Activated naive CD4-positive, alpha-beta T cell treated with anti-CD3 and anti-CD28 coated beads, Interleukin-2, amount 10 ng/mL, durations not matched to agents 7 days and 5 days (primary cell): ENCODE measurements around the gene PTPRN.
"Not testable (repeated sequence)": the region's sequence is repeated elsewhere in the genome, so short reads cannot be mapped to it uniquely, and the experiment has no call there.

Experiments
- CTCF ChIA-PET: fragments of 350-600 bp; sonication (Branson Sonifier 250); formaldehyde crosslinking; loops from one replicate; lab custom pipeline; 2021; ENCODE audit warnings: antibody characterized with exemption; lab: Charles Lee
- DNase-seq: peaks from one replicate; pipeline ENCODE4 v3.0.0-alpha.2; 2020
- H3K27ac Mint-ChIP-seq: one replicate; pipeline ENCODE4 v1.8.0; 2021; ENCODE audit warnings: mild to moderate bottlenecking, moderate library complexity, mixed read lengths
- H3K27me3 Mint-ChIP-seq: one replicate; pipeline ENCODE4 v1.8.0; 2021; ENCODE audit warnings: mild to moderate bottlenecking, mixed read lengths
- H3K36me3 Mint-ChIP-seq: one replicate; pipeline ENCODE4 v1.8.0; 2021; ENCODE audit warnings: mixed read lengths
- H3K4me1 Mint-ChIP-seq: one replicate; pipeline ENCODE4 v1.8.0; 2021; ENCODE audit warnings: mixed read lengths
- H3K4me3 Mint-ChIP-seq: one replicate; pipeline ENCODE4 v1.8.0; 2021; ENCODE audit warnings: mild to moderate bottlenecking, moderate library complexity, mixed read lengths
- H3K9me3 Mint-ChIP-seq: one replicate; pipeline ENCODE4 v1.8.0; 2021; ENCODE audit warnings: mixed read lengths

PTPRN gene

DNA sequence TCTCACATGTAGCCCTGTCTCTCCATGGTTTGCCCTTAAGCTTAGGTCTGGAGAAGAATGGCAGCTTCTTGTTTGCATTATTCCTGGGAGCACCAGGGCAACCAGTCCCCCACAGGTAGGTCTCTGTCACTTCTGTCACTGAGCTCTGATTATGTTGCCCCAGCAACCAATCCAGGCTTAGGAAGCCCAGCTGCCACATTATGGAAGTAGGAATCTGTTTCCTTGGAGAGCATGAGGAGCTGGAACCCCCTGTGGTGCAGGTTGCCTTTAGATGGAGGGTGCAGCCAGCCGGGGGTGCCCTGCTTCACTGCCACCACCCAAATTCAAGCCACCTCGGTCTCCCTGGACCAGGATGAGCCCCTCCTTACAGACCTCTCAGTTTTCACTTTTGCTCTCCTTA is 18.5 kb upstream of the PTPRN start:
- Mint-ChIP-seq H3K36me3 (no peaks in the 10 kb centered on the region), H3K27me3 (peaks cover 76% of the 10 kb centered on the region), H3K4me3 (no peak overlapping the region), H3K27ac (no peak overlapping the region), H3K9me3 (no peaks in the 10 kb centered on the region), H3K4me1 (no peaks in the 10 kb centered on the region)
- DNase-seq = no peak
- CTCF ChIA-PET = interaction anchor here (0.8 to 1.0 kb wide), 2 partner anchors 24 to 32 kb away, joined by 3 read pairs; no protein-coding TSS in a partner anchor

DNA sequence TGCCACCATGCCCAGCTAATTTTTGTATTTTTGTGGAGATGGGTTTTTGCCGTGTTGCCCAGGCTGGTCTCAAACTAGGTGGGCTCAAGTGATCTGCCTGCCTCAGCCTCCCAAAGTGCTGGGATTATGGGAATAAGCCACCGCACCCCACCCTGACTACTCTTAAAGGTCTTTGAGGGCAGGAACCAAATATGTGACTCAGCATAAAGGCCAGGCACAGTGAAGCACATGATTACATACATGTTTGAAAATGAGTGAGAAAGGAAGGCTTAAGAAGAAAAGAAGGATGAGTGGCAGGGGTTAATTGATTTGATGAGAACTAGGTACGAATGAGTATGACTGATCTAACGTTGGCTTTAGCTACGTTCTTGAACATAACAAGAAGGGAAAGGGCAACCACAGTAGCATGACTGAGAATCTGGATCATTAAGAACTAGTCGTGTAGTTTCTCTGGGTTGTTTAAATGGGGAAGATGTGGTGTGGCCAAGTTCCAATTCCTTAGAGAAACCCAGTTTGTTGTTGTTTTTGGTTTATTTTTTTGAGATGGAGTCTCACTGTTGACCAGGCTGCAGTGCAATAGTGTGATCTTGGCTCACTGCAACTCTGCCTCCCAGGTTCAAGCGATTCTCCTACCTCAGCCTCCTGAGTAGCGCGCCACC is 16.6 kb upstream of the PTPRN start:
- Mint-ChIP-seq H3K27me3 (peaks cover 70% of the 10 kb centered on the region), H3K4me1 (peaks cover 5% of the 10 kb centered on the region), H3K9me3 (no peaks in the 10 kb centered on the region), H3K4me3 (no peak overlapping the region), H3K27ac (no peak overlapping the region), H3K36me3 (no peaks in the 10 kb centered on the region)
- DNase-seq = no peak
- CTCF ChIA-PET = no interaction called here

DNA sequence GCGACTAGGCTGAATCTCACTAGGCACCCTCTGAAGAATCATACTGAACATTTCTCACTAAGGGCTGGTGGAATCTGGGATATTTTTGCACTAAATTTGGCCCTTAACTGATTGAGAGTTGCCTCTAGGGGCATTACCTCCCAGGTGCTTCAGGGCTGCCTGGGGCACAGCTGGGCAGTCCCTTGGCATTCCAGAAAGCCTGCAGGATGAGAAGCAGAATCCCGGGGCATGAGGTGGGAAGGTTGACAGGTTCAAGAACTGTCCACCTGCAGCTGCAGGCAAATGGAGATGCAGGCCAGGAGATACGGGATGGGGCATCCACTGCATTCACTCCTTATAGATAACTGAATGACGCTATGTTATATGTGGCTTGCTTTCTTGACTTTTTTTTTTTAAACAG is 15.9 kb upstream of the PTPRN start:
- no peak overlapping the region for H3K27ac Mint-ChIP-seq
- no peaks in the 10 kb centered on the region for H3K36me3 Mint-ChIP-seq
- peaks cover 64% of the 10 kb centered on the region for H3K27me3 Mint-ChIP-seq
- CTCF ChIA-PET = interaction anchor here (0.6 kb wide), 1 partner anchor 31 kb away, joined by 3 read pairs; no protein-coding TSS in a partner anchor
- peaks cover 7% of the 10 kb centered on the region for H3K4me1 Mint-ChIP-seq
- DNase-seq = no peak
- no peak overlapping the region for H3K4me3 Mint-ChIP-seq
- H3K9me3 Mint-ChIP-seq = no peaks in the 10 kb centered on the region

DNA sequence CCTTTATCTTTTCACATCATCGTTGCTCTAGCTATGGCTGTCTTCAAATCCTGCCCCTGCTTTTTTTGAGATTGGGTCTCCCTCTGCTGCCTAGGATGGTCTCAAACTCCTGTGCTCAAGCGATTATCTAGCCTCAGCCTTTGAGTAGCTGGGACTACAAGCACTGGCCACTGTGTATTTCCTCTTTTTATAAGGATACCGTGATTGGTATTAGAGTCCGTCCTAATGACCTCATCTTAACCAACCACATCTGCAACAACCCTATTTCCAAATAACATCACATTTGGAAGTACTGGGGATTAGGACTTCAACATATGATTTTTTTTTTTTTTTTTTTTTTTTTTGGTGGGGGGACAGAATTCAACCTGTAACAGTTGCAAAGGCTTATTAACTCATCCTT is 14.2 kb upstream of the PTPRN start:
- CTCF ChIA-PET = no interaction called here
- DNase-seq = no peak
- Mint-ChIP-seq H3K27ac (no peak overlapping the region), H3K4me3 (no peak overlapping the region), H3K36me3 (no peaks in the 10 kb centered on the region), H3K9me3 (no peaks in the 10 kb centered on the region), H3K4me1 (peaks cover 7% of the 10 kb centered on the region), H3K27me3 (peaks cover 57% of the 10 kb centered on the region)

DNA sequence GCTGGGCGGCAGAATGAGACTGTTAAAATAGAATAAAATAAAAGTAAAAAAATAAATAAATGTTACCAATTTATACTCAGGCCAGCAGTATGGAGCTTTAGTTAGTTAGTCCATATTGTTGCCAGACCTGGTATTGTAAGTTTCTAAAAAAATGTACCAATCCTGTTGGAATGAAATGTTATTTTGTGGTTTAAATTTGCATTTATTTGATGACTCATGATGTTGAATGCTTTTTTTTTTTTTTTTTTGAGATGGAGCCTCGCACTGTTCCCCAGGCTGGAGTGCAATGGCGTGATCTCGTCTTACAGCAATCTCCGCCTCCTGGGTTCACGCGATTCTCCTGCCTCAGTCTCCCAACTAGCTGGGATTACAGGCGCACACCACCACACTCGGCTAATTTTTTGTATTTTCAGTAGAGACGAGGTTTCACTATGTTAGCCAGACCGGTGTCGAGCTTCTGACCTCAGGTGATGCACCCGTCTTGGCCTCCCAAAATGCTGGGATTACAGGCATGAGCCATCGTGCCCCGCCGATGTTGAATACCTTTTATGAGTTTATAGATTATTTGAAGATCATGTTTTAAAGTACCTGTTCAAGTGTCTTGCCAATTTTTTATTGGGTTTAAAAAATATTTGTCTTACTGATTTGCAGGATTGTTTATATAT is 5.7 kb upstream of the PTPRN start:
- Mint-ChIP-seq H3K27ac (no peak overlapping the region), H3K36me3 (no peaks in the 10 kb centered on the region), H3K9me3 (no peaks in the 10 kb centered on the region), H3K4me1 (no peaks in the 10 kb centered on the region), H3K27me3 (peaks cover 9% of the 10 kb centered on the region), H3K4me3 (no peak overlapping the region)
- CTCF ChIA-PET = no interaction called here
- no peak for DNase-seq

DNA sequence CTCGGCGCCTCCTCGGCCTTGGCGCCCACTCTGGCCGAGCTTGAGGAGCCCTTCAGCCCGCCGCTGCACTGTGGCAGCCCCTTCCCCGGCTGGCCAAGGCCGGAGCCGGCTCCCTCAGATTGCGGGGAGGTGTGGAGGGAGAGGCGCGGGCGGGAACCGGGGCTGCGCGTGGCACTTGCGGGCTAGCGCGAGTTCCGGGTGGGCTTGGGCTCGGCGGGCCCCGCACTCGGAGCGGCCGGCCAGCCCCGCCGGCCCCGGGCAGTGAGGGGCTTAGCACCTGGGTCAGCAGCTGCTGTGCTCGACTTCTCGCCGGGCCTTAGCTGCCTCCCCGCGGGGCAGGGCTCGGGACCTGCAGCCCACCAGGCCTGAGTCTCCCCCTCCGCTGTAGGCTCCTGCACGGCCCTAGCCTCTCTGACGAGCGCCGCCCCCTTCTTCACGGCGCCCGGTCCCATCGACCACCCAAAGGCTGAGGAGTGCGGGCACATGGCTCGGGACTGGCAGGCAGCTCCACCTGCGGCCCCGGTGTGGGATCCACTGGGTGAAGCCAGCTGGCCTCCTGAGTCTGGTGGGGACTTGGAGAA is 3.6 kb upstream of the PTPRN start:
- H3K27ac Mint-ChIP-seq, H3K4me3 Mint-ChIP-seq, H3K36me3 Mint-ChIP-seq, DNase-seq, H3K4me1 Mint-ChIP-seq, H3K9me3 Mint-ChIP-seq: not testable (repeated sequence)
- H3K27me3 Mint-ChIP-seq = peaks cover 28% of the 10 kb centered on the region
- CTCF ChIA-PET = interaction anchor here (1.6 kb wide), 1 partner anchor 13 kb away, joined by 3 read pairs; no protein-coding TSS in a partner anchor

DNA sequence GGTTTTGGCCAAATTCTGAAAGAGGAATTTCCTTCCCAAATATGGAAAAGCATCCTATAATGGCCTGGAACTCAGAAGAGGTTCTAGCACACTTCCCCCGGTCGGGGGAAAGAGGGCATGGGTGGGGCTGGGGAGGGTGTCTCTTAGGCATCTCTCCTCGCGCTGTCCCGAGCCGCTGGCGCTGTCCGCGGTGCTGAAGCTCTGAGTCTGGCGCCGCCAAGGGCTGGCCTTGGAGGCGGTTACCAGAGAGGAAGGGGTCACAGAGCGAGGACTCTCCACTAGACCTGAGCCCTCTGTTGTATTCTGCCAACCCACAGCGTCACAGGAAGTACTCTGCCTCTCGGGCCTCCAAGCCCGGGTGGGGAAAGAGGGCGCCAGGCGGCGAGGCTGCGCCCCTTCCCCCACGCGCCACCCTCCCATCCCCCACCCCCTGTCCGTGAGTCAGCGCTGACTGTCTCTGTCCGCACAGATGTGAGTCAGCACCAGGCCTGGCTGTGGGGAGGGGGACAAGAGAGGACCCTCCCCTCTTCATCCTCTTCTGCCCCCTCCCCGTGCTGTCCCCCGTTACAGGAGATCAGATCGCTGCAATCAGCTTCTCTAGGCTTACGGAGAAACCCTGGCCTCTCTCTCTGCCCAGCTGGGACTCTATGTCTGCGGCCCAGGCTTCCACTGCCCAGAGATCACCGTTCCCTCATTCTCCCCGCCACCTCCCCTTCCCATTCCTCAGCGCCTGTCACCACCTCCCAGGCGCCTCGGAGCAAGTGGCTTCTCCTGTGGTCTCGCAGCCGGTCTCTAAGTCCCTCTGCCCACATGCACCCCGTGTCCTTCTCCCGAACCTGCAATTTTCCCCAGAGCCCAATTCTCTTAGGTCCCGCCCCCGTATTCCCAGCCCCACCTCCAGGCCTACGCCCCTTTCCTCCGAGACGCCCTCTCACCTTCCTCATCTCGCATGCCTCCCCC is 779 bp downstream of the PTPRN start:
- H3K36me3 Mint-ChIP-seq = no peaks in the 10 kb centered on the region
- peak; percentile 85 for DNase-seq
- CTCF ChIA-PET = no interaction called here
- no peaks in the 10 kb centered on the region for H3K4me1 Mint-ChIP-seq
- no peak overlapping the region for H3K4me3 Mint-ChIP-seq
- H3K9me3 Mint-ChIP-seq = no peaks in the 10 kb centered on the region
- H3K27me3 Mint-ChIP-seq = peaks cover 43% of the 10 kb centered on the region
- H3K27ac Mint-ChIP-seq = no peak overlapping the region

DNA sequence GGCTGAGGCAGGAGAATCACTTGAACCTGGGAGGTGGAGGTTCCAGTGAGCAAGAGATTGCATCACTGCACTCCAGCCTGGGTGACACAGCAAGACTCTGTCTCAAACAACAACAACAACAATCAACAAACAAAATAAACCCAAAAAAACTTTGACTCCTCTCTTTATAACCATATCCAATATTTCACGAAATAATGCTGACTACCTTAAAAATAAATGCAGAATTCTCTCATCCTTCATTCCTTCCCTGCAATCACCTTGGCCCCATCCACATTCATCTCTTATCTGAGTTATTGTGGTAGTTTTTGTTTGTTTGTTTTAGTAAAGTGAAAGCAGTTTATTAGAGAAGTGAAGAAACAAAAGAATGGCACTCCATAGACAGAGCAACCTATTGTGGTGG is 3.2 kb downstream of the PTPRN start:
- no peak for DNase-seq
- H3K4me1 Mint-ChIP-seq = no peaks in the 10 kb centered on the region
- no peak overlapping the region for H3K27ac Mint-ChIP-seq
- H3K27me3 Mint-ChIP-seq = peaks cover 66% of the 10 kb centered on the region
- no peaks in the 10 kb centered on the region for H3K9me3 Mint-ChIP-seq
- H3K4me3 Mint-ChIP-seq = no peak overlapping the region
- H3K36me3 Mint-ChIP-seq = no peaks in the 10 kb centered on the region
- CTCF ChIA-PET = interaction anchor here (1.5 kb wide), 1 partner anchor 8 kb away, joined by 3 read pairs; no protein-coding TSS in a partner anchor

DNA sequence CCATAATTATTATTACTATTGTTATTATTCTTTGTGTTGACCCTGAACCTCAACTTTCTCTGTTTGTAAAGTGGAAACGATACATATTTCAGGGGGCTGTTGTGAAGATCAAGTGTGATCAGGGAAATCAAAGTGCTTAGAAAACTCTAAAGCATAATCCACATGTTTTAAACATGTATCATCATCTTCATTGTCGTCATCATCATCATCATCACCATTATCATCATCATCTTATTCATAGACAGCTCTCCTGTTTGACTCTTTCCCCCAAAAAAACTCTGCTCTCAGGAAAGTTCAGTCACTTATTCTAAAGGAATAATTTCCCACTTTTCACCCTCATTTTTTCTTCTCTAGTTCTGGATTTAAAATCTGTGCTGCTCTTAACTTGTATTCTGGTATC is 5.0 kb downstream of the PTPRN start:
- no peak for DNase-seq
- Mint-ChIP-seq H3K9me3 (no peaks in the 10 kb centered on the region), H3K27me3 (peaks cover 71% of the 10 kb centered on the region), H3K27ac (no peak overlapping the region), H3K36me3 (no peaks in the 10 kb centered on the region), H3K4me1 (no peaks in the 10 kb centered on the region), H3K4me3 (no peak overlapping the region)
- CTCF ChIA-PET = interaction anchor here (1.0 to 1.7 kb wide), 6 partner anchors 9 to 150 kb away, joined by 3 to 8 read pairs (median 4); partner anchors contain the start of gene NHEJ1

DNA sequence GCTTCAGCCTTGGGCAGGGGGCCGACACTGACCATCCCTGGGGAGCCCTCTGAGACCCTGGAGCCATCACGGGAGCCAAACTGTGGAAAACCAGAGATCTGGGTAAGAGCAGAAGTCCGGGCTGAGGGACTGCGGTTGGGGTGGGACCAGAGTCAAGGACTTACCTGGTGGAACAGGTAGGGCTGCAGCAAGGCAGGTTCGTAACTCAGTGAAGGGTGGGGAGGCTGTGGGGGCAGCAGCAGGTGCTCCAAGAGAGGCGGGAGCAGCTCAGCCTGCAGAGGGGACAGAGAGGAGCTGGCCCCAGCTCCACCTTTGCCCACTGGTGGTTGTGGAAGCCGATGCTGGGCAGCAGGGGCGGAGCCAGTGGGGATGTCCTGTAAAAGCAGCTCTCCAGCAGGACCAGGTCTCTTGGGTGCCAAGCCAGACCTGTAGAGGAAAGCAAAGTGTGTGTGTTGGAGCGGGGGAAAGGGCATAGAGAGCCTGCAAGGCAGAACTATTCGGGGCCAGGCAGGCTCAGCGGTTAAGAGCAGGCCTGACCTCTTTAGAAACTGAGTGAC is 6.7 kb downstream of the PTPRN start:
- no peak overlapping the region for H3K4me3 Mint-ChIP-seq
- peaks cover 63% of the 10 kb centered on the region for H3K27me3 Mint-ChIP-seq
- no peaks in the 10 kb centered on the region for H3K36me3 Mint-ChIP-seq
- CTCF ChIA-PET = interaction anchor here (0.7 to 14.6 kb wide), 4 partner anchors 8 to 294 kb away, joined by 3 to 267 read pairs (median 3); partner anchors contain the start of genes DNAJB2 and DNPEP
- H3K27ac Mint-ChIP-seq = no peak overlapping the region
- H3K9me3 Mint-ChIP-seq = no peaks in the 10 kb centered on the region
- peaks cover 14% of the 10 kb centered on the region for H3K4me1 Mint-ChIP-seq
- DNase-seq = no peak

DNA sequence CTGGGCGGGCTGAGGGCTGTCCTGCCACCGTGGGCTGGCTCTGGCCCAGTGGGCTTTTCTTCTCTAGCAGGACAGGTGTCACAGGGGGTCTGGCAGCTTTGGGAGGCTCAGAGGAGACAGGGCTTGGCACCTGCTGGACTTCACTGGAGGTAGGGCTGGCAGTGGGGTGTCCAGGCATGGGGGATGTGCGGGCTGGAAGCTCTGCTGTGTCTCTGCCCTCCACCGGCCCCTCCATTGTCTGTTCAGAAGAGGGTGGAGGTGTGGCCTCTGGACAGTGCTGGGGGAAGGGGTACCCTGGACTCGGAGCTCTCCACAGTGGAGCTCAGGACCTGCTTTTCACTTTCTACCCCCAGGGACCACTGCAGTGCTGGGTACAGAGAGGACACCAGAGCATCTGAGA is 9.2 kb downstream of the PTPRN start:
- Mint-ChIP-seq H3K4me3 (no peak overlapping the region), H3K4me1 (peaks cover 27% of the 10 kb centered on the region), H3K27ac (no peak overlapping the region), H3K36me3 (no peaks in the 10 kb centered on the region), H3K27me3 (peaks cover 81% of the 10 kb centered on the region), H3K9me3 (no peaks in the 10 kb centered on the region)
- CTCF ChIA-PET = interaction anchor here (0.7 to 14.6 kb wide), 15 partner anchors 12 to 271 kb away, joined by 3 to 267 read pairs (median 4); partner anchors contain the start of genes ANKZF1, ATG9A, DNAJB2 and NHEJ1
- DNase-seq = no peak

DNA sequence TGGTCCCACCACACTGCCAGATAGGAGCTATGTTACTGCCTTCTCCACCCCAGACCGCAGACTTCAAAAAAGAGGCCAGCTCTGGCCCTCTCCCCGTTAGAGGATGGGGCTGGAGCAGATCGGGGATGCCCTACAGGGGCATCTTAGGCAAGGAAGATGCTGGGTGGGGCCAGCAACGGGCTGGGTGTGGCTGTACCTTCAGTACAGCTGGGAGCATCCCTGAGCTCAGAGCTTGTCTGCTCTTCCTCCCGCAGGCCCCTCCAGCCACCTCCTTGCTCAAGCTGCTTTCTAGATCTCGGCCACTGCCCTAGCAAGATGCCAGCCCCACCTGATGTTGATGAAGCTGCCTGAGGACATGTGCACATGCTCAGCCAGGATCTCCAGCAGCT is 9.8 kb downstream of the PTPRN start:
- peaks cover 31% of the 10 kb centered on the region for H3K4me1 Mint-ChIP-seq
- no peaks in the 10 kb centered on the region for H3K9me3 Mint-ChIP-seq
- H3K36me3 Mint-ChIP-seq = no peaks in the 10 kb centered on the region
- no peak overlapping the region for H3K27ac Mint-ChIP-seq
- CTCF ChIA-PET = interaction anchor here (1.0 to 14.6 kb wide), 15 partner anchors 13 to 270 kb away, joined by 3 to 267 read pairs (median 4); partner anchors contain the start of genes ANKZF1, ATG9A, CNPPD1 and DNAJB2
- H3K4me3 Mint-ChIP-seq = no peak overlapping the region
- no peak for DNase-seq
- peaks cover 84% of the 10 kb centered on the region for H3K27me3 Mint-ChIP-seq

DNA sequence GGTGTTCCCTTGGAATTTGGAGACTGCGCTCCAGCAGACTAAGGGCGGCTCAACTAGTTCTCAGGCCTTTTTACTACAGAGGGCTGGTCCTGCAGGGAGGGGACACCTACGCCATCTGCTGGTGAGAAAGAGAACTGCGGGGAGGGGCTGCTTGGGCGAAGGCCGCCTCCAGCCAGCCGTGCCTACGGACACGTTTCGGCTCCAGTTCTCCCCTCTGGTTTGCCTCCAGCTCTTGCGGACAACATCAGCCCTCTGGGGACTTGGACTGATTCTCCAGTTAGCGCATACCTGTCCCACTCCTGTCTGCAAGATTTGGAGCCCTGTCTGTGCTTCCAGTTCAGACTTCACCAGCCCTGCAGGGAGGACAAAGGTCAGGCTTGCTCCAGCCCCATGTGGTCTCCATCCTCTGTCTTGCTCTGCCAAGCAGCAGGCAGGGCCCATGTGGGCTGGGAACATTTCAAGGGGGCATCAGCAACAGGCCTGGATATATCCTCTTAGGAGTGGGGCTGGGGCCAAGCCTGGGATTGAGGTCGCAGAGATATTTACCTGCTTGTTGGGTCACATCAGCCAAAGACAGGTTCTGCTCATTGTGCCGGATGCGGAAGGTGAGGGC is 10.3 kb downstream of the PTPRN start:
- no peaks in the 10 kb centered on the region for H3K9me3 Mint-ChIP-seq
- H3K36me3 Mint-ChIP-seq = no peaks in the 10 kb centered on the region
- peaks cover 89% of the 10 kb centered on the region for H3K27me3 Mint-ChIP-seq
- H3K4me3 Mint-ChIP-seq = no peak overlapping the region
- peak; percentile 93 for DNase-seq
- CTCF ChIA-PET = interaction anchor here (0.8 to 14.6 kb wide), 15 partner anchors 13 to 269 kb away, joined by 3 to 267 read pairs (median 4); partner anchors contain the start of genes ANKZF1, ATG9A, CNPPD1 and DNAJB2
- H3K27ac Mint-ChIP-seq = no peak overlapping the region
- H3K4me1 Mint-ChIP-seq = peaks cover 36% of the 10 kb centered on the region
